ENCODE measurements around the gene AICDA.
"Not testable (repeated sequence)": the region's sequence is repeated elsewhere in the genome, so short reads cannot be mapped to it uniquely, and the experiment has no call there.

AICDA gene

GRCh38 chr12:8609061-8609570 lies 3.5 kb downstream of the AICDA start:
- no peak for DNase-seq

- DNase-seq: no peak
Observed at GRCh38 chr12:8606890-8607289, 5.8 kb downstream of the AICDA start.

GRCh38 chr12:8605057-8605456 lies 7.6 kb downstream of the AICDA start:
- no peak for DNase-seq

GRCh38 chr12:8603856-8604255 lies 8.8 kb downstream of the AICDA start:
- no peak for DNase-seq

GRCh38 chr12:8603286-8603685 lies 9.4 kb downstream of the AICDA start:
- DNase-seq: no peak

- no peak for DNase-seq
Observed at GRCh38 chr12:8596561-8596960, 16.1 kb downstream of the AICDA start.

- DNase-seq: no peak
Observed at GRCh38 chr12:8594072-8594471, 18.6 kb downstream of the AICDA start.

- DNase-seq: no peak
Observed at GRCh38 chr12:8593246-8593645, 19.4 kb downstream of the AICDA start.

- DNase-seq: no peak
Observed at GRCh38 chr12:8590842-8591545, 21.7 kb downstream of the AICDA start.

- DNase-seq: no peak
Observed at GRCh38 chr12:8589679-8590078, 23.0 kb downstream of the AICDA start.

GRCh38 chr12:8584478-8584877 lies 28.2 kb downstream of the AICDA start:
- not testable (repeated sequence) for DNase-seq

GRCh38 chr12:8584004-8584403 lies 28.7 kb downstream of the AICDA start:
- no peak for DNase-seq

- DNase-seq: no peak
Observed at GRCh38 chr12:8581098-8581784, 31.4 kb downstream of the AICDA start.

- DNase-seq: no peak
Observed at GRCh38 chr12:8577879-8578278, 34.8 kb downstream of the AICDA start.

GRCh38 chr12:8572507-8572906 lies 40.2 kb downstream of the AICDA start:
- no peak for DNase-seq

GRCh38 chr12:8566525-8566924 lies 46.1 kb downstream of the AICDA start:
- DNase-seq: no peak

- not testable (repeated sequence) for DNase-seq
Observed at GRCh38 chr12:8566052-8566451, 46.6 kb downstream of the AICDA start.

GRCh38 chr12:8564656-8565055 lies 48.0 kb downstream of the AICDA start:
- DNase-seq: no peak

GRCh38 chr12:8563356-8563755 lies 49.3 kb downstream of the AICDA start:
- DNase-seq: no peak

GRCh38 chr12:8562310-8562709 lies 50.3 kb downstream of the AICDA start:
- no peak for DNase-seq

- no peak for DNase-seq
Observed at GRCh38 chr12:8561011-8561410, 51.6 kb downstream of the AICDA start.

GRCh38 chr12:8559676-8560075 lies 53.0 kb downstream of the AICDA start:
- no peak for DNase-seq

GRCh38 chr12:8556531-8557097 lies 56.0 kb downstream of the AICDA start:
- DNase-seq: no peak

All from left hindlimb (tissue), 1 donor.